LNCaP clone FGC (cell line): ENCODE data around the gene RNF223.

Experiments
- DNase-seq: peaks from one replicate; pipeline ENCODE4 v3.0.0-alpha.2; 2011; ENCODE audit warnings: low read depth
- H3K4me3 ChIP-seq: 2 replicates; pipeline ENCODE4 v1.5.1; 2011; ENCODE audit warnings: mild to moderate bottlenecking, low read depth, low read length, control low read depth
- CTCF ChIP-seq: IDR thresholded peaks from 2 replicates; pipeline ENCODE4 v1.5.1; 2012; ENCODE audit warnings: mild to moderate bottlenecking; ENCODE audit not compliant: control insufficient read depth, insufficient read depth; ENCODE audit errors: extremely low read depth

Gene RNF223

GRCh38 chr1:1069711-1070676, 4.1 kb downstream of the RNF223 start:
- no peak for TF ChIP-seq CTCF
- H3K4me3 ChIP-seq: peak overlapping the region; percentile 83
- DNase-seq: no peak

GRCh38 chr1:1069056-1069710, 4.9 kb downstream of the RNF223 start:
- no peak for TF ChIP-seq CTCF
- DNase-seq: peak; percentile 83

GRCh38 chr1:1068517-1069055, 5.5 kb downstream of the RNF223 start:
- peak overlapping the region; percentile 83 for H3K4me3 ChIP-seq
- no peak for TF ChIP-seq CTCF
- DNase-seq: peak; percentile 52

More at GRCh38 chr1:1069056-1069710, 4.9 kb downstream of the RNF223 start:
- peak overlapping the region; percentile 83 for H3K4me3 ChIP-seq

- no peak for TF ChIP-seq CTCF
- H3K4me3 ChIP-seq: peak overlapping the region; percentile 83
- DNase-seq: no peak
Measured at GRCh38 chr1:1067860-1068516, 6.1 kb downstream of the RNF223 start.

GRCh38 chr1:1067284-1067859, 6.7 kb downstream of the RNF223 start:
- peak overlapping the region; percentile 83 for H3K4me3 ChIP-seq
- no peak for TF ChIP-seq CTCF
- no peak for DNase-seq
